ENCODE results near the gene EIF3B. TPM values are rescaled to one million over a fixed set of nuclear protein-coding genes. Genes with fewer than 3 reads are reported as not detected.
"Not testable (repeated sequence)": the region's sequence is repeated elsewhere in the genome, so short reads cannot be mapped to it uniquely, and the experiment has no call there.

The EIF3B gene
- total RNA-seq, 1 donor from 2014 or later, result 224 TPM

DNA sequence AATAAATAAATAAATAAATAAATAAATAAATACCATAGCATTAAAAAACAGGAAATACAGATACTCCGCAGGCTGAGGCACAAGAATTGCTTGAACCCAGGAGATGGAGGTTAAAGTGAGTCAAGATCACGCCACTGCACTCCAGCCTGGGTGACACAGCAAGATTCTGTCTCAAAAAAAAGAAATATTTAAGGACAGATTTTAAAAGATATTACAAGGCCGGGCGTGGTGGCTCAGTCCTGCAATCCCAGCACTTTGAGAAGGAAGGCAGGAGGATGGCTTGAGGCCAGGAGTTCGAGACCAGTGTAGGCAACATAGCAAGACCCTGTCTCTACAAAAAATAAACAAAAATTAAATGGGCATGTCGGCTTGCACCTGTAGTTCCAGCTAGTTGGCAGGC lies 22.9 kb upstream of the EIF3B start:
- Mint-ChIP-seq H3K27ac (ENCODE audit: unreplicated experiment) (no peak overlapping the region), H3K4me1 (no peaks in the 10 kb centered on the region), H3K27me3 (ENCODE audit: low read depth) (no peaks in the 10 kb centered on the region), H3K4me3 (no peak overlapping the region), H3K9me3 (no peaks in the 10 kb centered on the region), H3K36me3 (ENCODE audit: low read depth) (no peaks in the 10 kb centered on the region)
- TF ChIP-seq, protein P1, sequence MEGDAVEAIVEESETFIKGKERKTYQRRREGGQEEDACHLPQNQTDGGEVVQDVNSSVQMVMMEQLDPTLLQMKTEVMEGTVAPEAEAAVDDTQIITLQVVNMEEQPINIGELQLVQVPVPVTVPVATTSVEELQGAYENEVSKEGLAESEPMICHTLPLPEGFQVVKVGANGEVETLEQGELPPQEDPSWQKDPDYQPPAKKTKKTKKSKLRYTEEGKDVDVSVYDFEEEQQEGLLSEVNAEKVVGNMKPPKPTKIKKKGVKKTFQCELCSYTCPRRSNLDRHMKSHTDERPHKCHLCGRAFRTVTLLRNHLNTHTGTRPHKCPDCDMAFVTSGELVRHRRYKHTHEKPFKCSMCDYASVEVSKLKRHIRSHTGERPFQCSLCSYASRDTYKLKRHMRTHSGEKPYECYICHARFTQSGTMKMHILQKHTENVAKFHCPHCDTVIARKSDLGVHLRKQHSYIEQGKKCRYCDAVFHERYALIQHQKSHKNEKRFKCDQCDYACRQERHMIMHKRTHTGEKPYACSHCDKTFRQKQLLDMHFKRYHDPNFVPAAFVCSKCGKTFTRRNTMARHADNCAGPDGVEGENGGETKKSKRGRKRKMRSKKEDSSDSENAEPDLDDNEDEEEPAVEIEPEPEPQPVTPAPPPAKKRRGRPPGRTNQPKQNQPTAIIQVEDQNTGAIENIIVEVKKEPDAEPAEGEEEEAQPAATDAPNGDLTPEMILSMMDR (conservative IDR thresholded peaks at IDR 0.05), result no peak
- no peak for DNase-seq (ENCODE audit: low read depth, low spot score)

DNA sequence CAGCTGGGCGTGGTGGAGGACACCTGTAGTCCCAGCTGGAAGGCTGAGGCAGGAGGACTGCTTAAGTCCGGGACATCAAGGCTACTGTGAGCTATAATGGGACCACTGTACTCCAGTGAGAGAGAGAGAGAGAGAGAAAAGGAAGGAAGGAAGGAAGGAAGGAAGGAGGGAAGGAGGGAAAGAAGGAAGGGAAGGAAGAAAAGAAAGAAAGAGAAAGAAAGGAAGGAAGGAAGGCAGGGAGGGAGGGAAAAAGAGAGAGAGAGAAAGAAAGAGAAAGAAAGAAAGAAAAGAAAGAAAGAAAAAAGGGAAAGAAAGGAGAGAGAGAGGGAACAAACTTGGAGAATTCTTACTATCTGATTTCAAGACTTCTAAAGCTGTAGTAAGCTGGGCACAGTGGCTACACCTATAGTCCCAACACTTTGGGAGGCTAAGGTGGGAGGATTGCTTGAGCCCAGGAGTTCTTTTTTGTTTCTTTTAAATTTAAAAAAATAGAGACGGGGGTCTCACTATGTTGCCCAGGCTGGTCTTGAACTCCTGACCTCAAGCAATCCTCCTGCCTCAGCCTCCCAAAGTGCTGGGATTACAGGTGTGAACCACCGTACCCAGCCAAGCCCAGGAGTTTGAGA lies 21.9 kb upstream of the EIF3B start:
- not testable (repeated sequence) for H3K9me3 Mint-ChIP-seq; H3K4me1 Mint-ChIP-seq; H3K27me3 Mint-ChIP-seq (ENCODE audit: low read depth); H3K4me3 Mint-ChIP-seq; H3K36me3 Mint-ChIP-seq (ENCODE audit: low read depth); H3K27ac Mint-ChIP-seq (ENCODE audit: unreplicated experiment); DNase-seq (ENCODE audit: low read depth, low spot score)

DNA sequence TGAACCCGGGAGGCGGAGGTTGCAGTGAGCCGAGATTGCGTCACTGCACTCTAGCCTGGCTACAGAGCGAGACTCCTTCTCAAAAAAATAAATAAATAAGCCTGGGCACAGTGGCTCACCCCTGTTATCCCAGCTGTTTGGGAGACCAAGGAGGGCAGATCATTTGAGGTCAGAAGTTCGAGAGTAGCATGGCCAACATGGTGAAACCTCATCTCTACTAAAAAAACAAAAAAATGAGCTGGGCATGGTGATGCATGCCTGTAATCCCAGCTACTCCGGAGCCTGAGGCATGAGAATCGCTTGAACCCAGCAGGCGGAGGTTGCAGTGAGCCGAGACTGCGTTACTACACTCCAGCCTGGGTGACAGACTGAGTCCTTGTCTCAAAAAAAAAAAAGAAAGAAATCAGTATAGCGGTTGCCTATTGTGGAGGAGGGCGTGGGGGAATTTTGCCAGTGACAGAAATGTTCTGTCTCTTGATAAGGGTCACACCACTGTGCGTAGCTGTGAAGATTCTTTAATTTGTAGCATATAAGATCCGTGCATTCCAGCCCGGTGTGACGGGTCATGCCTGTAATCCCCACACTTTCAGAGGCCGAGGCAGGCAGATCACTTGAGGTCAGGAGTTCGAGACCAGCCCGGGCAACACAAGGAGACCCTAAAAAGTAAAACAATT lies 17.9 kb upstream of the EIF3B start:
- Mint-ChIP-seq H3K36me3 (ENCODE audit: low read depth) (no peaks in the 10 kb centered on the region), H3K4me1 (no peaks in the 10 kb centered on the region), H3K9me3 (no peaks in the 10 kb centered on the region), H3K27ac (ENCODE audit: unreplicated experiment) (no peak overlapping the region), H3K27me3 (ENCODE audit: low read depth) (no peaks in the 10 kb centered on the region), H3K4me3 (no peak overlapping the region)
- no peak for DNase-seq (ENCODE audit: low read depth, low spot score)
- TF ChIP-seq, protein P1 (conservative IDR thresholded peaks at IDR 0.05), result no peak

DNA sequence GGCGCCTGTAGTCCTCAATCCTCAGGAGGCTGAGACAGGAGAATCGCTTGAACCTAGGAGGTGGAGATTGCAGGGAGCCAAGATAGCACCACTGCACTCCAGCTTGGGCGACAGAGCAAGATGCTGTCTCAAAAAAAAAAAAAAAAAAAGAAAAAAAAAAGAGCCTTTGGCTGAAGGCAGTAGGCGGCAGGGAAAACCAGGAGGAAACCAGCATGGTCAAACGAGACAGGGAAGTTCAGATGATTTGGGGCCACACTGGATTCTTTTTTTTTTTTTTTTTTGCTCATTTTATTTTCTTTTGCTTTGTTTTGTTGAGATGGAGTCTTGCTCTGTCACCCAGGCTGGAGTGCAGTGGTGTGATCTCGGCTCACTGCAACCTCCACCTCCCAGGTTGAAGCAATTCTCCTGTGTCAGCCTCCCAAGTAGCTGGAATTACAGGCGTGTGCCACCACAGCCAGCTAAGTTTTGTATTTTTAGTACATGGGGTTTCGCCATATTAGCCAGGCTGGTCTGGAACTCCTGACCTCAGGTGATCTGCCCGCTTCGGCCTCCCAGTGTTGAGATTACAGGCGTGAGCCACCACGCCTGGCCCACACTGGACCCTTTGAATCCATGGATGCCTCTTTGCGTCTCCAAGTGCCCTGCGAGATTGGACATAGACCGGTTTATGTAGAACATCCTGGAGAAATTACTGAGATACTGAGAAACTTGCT lies 7.1 kb upstream of the EIF3B start:
- H3K4me1 Mint-ChIP-seq; H3K9me3 Mint-ChIP-seq; H3K27ac Mint-ChIP-seq (ENCODE audit: unreplicated experiment); DNase-seq (ENCODE audit: low read depth, low spot score); H3K27me3 Mint-ChIP-seq (ENCODE audit: low read depth); H3K36me3 Mint-ChIP-seq (ENCODE audit: low read depth): not testable (repeated sequence)
- H3K4me3 Mint-ChIP-seq, result peak overlapping the region; percentile 41

DNA sequence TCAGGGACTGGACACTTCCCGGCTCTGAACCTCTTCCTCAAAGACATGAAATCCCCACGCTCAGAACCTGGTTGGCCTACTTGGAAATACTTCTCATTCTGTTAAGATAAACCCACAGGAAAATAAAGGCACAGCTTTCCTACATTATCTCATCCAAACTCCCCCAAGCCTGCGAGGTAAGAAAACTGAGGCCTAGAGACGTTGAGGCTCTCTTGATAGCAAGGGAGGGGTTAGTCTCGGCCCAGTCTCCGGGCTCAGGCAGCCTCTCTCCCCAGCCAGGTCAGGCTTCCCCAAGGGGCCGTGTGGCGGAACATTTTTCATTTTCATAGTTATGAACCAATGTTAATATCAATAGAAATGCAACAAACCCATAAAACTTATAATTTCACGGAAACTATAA lies 4.6 kb upstream of the EIF3B start:
- no peak overlapping the region for H3K27ac Mint-ChIP-seq (ENCODE audit: unreplicated experiment)
- H3K4me3 Mint-ChIP-seq, result peak overlapping the region; percentile 24
- H3K4me1 Mint-ChIP-seq, result peaks cover 12% of the 10 kb centered on the region
- TF ChIP-seq, protein P1 (conservative IDR thresholded peaks at IDR 0.05), result no peak
- no peaks in the 10 kb centered on the region for H3K27me3 Mint-ChIP-seq (ENCODE audit: low read depth)
- DNase-seq (ENCODE audit: low read depth, low spot score), result no peak
- peaks cover 5% of the 10 kb centered on the region for H3K36me3 Mint-ChIP-seq (ENCODE audit: low read depth)
- no peaks in the 10 kb centered on the region for H3K9me3 Mint-ChIP-seq

DNA sequence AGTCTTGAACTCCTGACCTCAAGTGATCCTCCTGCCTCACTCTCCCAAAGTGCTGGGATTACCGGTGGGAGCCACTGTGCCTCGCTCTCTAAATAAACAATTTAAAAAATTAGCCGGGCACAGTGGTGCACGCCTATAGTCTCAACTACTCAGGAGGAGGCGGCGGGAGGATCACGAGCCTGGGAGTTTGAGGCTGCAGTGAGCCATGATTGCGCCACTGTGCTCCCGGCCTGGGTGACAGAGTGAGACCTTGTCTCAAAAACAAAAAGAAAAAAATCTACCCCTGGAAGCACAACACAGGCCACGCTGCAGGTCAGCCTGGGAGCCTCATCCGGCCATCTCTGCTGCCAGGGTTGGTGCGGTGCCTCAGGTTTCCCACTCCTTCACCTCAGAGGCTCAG lies 3.8 kb upstream of the EIF3B start:
- DNase-seq (ENCODE audit: low read depth, low spot score), result no peak
- Mint-ChIP-seq H3K27ac (ENCODE audit: unreplicated experiment) (no peak overlapping the region), H3K9me3 (no peaks in the 10 kb centered on the region), H3K36me3 (ENCODE audit: low read depth) (peaks cover 4% of the 10 kb centered on the region), H3K4me1 (peaks cover 16% of the 10 kb centered on the region), H3K4me3 (no peak overlapping the region), H3K27me3 (ENCODE audit: low read depth) (no peaks in the 10 kb centered on the region)
- TF ChIP-seq, protein P1 (conservative IDR thresholded peaks at IDR 0.05), result no peak
